SJCRH30 (cell line): ENCODE data around the gene SP2. TPM values are rescaled to one million over a fixed set of nuclear protein-coding genes. Genes with fewer than 3 reads are reported as not detected.

Source experiments
- DNase-seq, 2 experiments: peaks; one replicate each; pipeline ENCODE4 v3.0.0-alpha.2; 2015 to 2020
- H3K27ac ChIP-seq: fragments of 250-450 bp; sonication (Bioruptor Pico); 2 replicates; pipeline ENCODE4 v1.5.1; 2020; ENCODE audit warnings: mild to moderate bottlenecking, moderate library complexity
- H3K27me3 ChIP-seq: fragments of 250-450 bp; sonication (Bioruptor Pico); 2 replicates; pipeline ENCODE4 v1.5.1; 2020; ENCODE audit warnings: mild to moderate bottlenecking, moderate library complexity
- H3K36me3 ChIP-seq: fragments of 250-450 bp; sonication (Bioruptor Pico); 2 replicates; pipeline ENCODE4 v1.5.1; 2020; ENCODE audit warnings: mild to moderate bottlenecking, moderate library complexity
- H3K4me1 ChIP-seq: fragments of 250-450 bp; sonication (Bioruptor Pico); 2 replicates; pipeline ENCODE4 v1.5.1; 2020; ENCODE audit warnings: mild to moderate bottlenecking, moderate library complexity
- H3K4me3 ChIP-seq: fragments of 250-450 bp; sonication (Bioruptor Pico); 2 replicates; pipeline ENCODE4 v1.5.1; 2020; ENCODE audit warnings: mild to moderate bottlenecking, moderate library complexity
- H3K9me3 ChIP-seq: fragments of 250-450 bp; sonication (Bioruptor Pico); replicated peaks from 2 replicates; pipeline ENCODE4 v1.5.1; 2020; ENCODE audit warnings: mild to moderate bottlenecking, moderate library complexity
- total RNA-seq: library from RNA; depleted of rRNA; stranded (reverse); fragments of >200 nt; shearing (Covaris generic); gene quantifications from 2 replicates; pipeline ENCODE4 v1.2.3, GENCODE V29; 2014

SP2 gene
- total RNA-seq, 1 experiment from 2014 or later = 3.9 TPM

- Histone ChIP-seq H3K27me3 (peaks cover 4% of the 10 kb centered on the region), H3K9me3 (no peaks in the 10 kb centered on the region), H3K27ac (no peak overlapping the region), H3K4me3 (no peak overlapping the region), H3K4me1 (no peaks in the 10 kb centered on the region; the same call in 1 of the 2 replicates), H3K36me3 (no peaks in the 10 kb centered on the region)
- no peak for DNase-seq
These were observed 57.9 kb downstream of the SP2 start for GRCh38 chr17:47953909-47954308.

DNA sequence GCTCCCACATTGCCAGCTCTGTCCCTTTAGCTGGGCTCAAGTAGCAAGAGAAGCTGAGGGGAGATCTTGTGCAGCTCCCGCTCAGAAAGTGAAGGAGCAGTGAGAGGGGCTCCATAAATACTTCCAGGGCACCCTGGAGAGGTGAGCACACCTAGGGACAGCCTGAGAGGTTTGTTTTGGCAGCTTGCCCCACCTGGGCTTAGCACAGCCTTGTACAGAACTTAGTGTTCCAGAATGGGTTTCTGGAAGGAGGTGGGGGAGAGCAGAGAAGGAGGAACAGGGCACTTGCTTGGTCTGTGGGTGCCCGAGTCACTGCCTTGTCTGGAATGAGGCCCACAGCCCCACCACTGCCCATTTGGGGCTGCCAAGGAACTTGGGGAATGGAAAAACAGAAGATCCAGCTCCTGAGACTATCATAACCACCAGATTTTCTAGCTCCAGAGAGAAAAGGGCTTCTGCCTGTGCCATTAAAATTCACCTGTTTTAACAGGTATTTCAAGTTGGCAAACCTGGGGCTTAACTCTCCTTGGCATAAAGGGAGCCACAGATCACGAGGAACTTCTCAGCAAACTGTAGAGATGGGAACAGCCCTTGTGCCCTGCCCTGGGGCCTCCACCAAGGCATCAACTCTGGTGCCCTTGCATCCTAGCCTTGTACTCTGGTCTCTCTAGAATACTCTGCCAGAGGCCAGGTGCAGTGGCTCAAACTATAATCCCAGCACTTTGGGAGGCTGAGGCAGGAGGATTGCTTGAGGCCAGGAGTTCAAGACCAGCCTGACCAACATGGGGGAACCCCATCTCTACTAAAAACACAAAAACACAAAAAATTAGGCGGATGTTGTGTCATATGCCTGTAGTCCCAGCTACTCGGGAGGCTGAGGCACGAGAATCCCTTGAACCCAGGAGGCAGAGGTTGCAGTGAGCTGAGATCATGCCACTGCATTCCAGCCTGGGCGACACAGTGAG is 59.7 kb downstream of the SP2 start:
- Histone ChIP-seq H3K4me1 (no peaks in the 10 kb centered on the region; the same call in 1 of the 2 replicates), H3K4me3 (no peak overlapping the region), H3K9me3 (no peaks in the 10 kb centered on the region), H3K36me3 (no peaks in the 10 kb centered on the region), H3K27me3 (peaks cover 9% of the 10 kb centered on the region), H3K27ac (no peak overlapping the region)
- no peak for DNase-seq

- no peak overlapping the region for H3K27ac ChIP-seq
- H3K27me3 ChIP-seq = peaks cover 9% of the 10 kb centered on the region
- H3K4me1 ChIP-seq = no peaks in the 10 kb centered on the region; the same call in 1 of the 2 replicates
- no peak overlapping the region for H3K4me3 ChIP-seq
- H3K9me3 ChIP-seq = no peaks in the 10 kb centered on the region
- H3K36me3 ChIP-seq = no peaks in the 10 kb centered on the region
- DNase-seq = no peak
These were observed 61.0 kb downstream of the SP2 start for GRCh38 chr17:47956791-47957590.

- H3K9me3 ChIP-seq = no peaks in the 10 kb centered on the region
- H3K4me1 ChIP-seq = no peaks in the 10 kb centered on the region; the same call in 1 of the 2 replicates
- H3K27ac ChIP-seq = no peak within 1 kb of the TSS
- H3K4me3 ChIP-seq = no peak within 1 kb of the TSS
- no peak for DNase-seq
- H3K36me3 ChIP-seq = no peaks in the 10 kb centered on the region
- H3K27me3 ChIP-seq = peaks cover 9% of the 10 kb centered on the region
These were observed 61.8 kb downstream of the SP2 start, which contains the start of gene PRR15L for GRCh38 chr17:47957591-47958490. Gene PRR15L, minus strand, starts transcription at chr17:47957883. Its CDS starts 4,649 bp downstream, at chr17:47953234.

DNA sequence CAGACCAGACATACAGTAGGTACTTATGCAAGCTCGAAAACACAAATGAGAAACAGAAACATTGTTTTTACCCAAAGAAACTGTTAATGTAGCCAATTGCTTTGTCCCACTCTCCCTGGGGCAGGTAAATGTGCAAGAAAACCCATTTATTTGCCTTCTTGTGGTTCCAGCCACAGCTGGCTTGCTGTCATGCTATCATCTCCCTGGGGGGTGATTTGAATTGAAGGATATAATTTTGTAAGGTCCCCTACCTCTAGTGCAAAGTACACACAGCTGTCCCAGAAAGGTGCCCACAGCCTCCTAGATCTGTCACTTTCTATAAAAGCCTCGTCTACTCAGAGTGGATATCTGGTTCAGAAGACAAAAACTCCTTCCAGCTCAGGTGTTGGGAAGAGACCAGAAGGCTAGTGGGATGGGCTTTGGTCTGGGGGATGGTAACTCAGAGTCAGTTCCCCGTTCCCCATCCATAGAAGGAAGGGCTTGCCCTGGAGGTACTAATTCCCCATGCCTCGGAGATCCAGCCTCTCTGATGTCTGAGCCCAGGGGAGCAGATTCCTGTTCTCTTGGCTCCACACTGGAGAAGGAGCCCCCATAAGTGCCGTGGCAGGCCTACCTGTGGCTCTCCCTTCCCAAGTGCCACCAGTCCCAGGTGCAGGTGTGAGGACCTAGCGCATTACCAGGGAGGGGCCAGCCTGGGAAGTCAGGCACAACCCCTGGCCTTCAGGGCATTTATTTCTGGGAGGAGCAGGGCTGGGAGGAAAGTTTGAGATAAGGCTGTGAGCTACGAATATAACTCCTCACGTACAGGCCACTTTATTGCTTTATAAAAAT is 64.0 kb downstream of the SP2 start:
- no peak overlapping the region for H3K27ac ChIP-seq
- peaks cover 18% of the 10 kb centered on the region for H3K27me3 ChIP-seq
- H3K4me3 ChIP-seq = no peak overlapping the region
- no peak for DNase-seq
- no peaks in the 10 kb centered on the region for H3K9me3 ChIP-seq
- H3K36me3 ChIP-seq = no peaks in the 10 kb centered on the region
- no peaks in the 10 kb centered on the region; the same call in 1 of the 2 replicates for H3K4me1 ChIP-seq

DNA sequence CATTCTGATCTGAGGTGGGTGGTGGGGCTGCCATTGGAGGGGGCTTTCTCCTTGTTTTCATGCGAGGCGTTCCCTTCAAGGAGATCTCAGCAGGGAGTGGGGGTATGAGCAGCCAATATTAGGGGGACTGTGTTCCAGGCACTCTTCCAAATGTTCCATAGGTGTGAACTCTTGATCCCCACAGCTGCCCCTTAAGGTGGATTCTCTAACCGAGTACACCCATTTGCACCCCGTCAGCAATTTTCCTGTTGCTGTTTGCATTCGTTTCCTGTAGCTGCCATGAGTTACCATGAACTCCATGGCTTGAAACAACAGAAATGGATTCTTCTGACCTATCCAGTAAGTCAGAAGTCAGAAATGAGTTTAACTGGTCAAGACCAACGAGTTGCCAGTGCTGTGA is 65.4 kb downstream of the SP2 start:
- Histone ChIP-seq H3K36me3 (no peaks in the 10 kb centered on the region), H3K4me3 (no peak overlapping the region), H3K4me1 (no peaks in the 10 kb centered on the region; the same call in 1 of the 2 replicates), H3K27me3 (peaks cover 21% of the 10 kb centered on the region), H3K27ac (no peak overlapping the region), H3K9me3 (no peaks in the 10 kb centered on the region)
- no peak for DNase-seq

DNA sequence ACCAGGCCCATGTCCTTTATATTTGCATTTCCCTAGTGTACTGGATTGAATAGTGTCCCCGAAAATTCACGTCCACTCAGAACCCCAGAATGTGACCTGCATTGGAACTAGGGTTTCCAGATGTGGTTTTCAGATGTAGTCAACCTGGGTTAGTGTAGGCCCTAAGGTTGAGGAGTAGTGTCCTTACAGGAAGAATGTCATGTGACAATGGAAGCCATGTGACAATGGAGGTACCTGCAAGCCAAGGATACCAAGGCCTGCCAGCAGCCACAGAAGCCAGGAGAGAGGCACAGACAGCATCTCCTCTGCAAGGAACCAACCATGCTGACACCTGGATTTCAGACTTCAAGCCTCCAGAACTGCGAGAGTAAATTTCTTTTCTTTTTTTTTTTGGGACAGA is 66.9 kb downstream of the SP2 start:
- Histone ChIP-seq H3K9me3 (no peaks in the 10 kb centered on the region), H3K27ac (no peak overlapping the region), H3K36me3 (no peaks in the 10 kb centered on the region), H3K4me1 (no peaks in the 10 kb centered on the region), H3K27me3 (peaks cover 21% of the 10 kb centered on the region), H3K4me3 (no peak overlapping the region)
- no peak for DNase-seq

DNA sequence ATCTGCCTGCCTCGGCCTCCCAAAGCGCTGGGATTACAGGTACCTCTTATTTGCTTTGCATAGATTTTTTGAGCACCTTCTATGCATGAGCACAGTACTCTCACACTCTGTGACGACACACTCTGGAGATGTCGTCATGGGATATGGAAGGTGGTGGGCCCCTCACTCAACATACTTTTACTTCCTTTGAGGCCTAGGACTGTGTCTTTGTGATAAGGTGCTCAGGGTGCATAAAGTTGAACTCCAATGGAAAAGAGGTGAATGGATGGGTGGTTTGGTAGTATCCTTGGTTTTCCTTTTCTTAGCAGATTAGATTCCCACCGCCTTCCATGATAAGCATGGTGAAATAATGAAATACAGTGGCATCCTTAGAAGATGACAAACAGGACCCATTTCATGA is 68.8 kb downstream of the SP2 start:
- H3K4me3 ChIP-seq = no peak overlapping the region
- DNase-seq = no peak
- no peaks in the 10 kb centered on the region for H3K36me3 ChIP-seq
- no peaks in the 10 kb centered on the region; the same call in 1 of the 2 replicates for H3K4me1 ChIP-seq
- H3K9me3 ChIP-seq = no peaks in the 10 kb centered on the region
- H3K27ac ChIP-seq = no peak overlapping the region
- peaks cover 12% of the 10 kb centered on the region for H3K27me3 ChIP-seq

- peaks cover 12% of the 10 kb centered on the region for H3K27me3 ChIP-seq
- no peaks in the 10 kb centered on the region; the same call in 1 of the 2 replicates for H3K4me1 ChIP-seq
- no peaks in the 10 kb centered on the region for H3K9me3 ChIP-seq
- H3K36me3 ChIP-seq = no peaks in the 10 kb centered on the region
- no peak for DNase-seq
- H3K4me3 ChIP-seq = no peak overlapping the region
- H3K27ac ChIP-seq = no peak overlapping the region
These were observed 70.1 kb downstream of the SP2 start for GRCh38 chr17:47966079-47966519.

- Histone ChIP-seq H3K9me3 (no peaks in the 10 kb centered on the region), H3K4me3 (no peak overlapping the region), H3K36me3 (no peaks in the 10 kb centered on the region), H3K27ac (no peak overlapping the region), H3K27me3 (peaks cover 12% of the 10 kb centered on the region), H3K4me1 (peaks cover 3% of the 10 kb centered on the region)
- no peak for DNase-seq
These were observed 71.7 kb downstream of the SP2 start for GRCh38 chr17:47967607-47968252.

- H3K36me3 ChIP-seq = no peaks in the 10 kb centered on the region
- peaks cover 6% of the 10 kb centered on the region for H3K27me3 ChIP-seq
- no peak overlapping the region for H3K27ac ChIP-seq
- H3K9me3 ChIP-seq = no peaks in the 10 kb centered on the region
- DNase-seq = no peak
- peaks cover 3% of the 10 kb centered on the region for H3K4me1 ChIP-seq
- no peak overlapping the region for H3K4me3 ChIP-seq
These were observed 72.8 kb downstream of the SP2 start for GRCh38 chr17:47968836-47969235.

GRCh38 chr17:47969930-47970724 is 74.1 kb downstream of the SP2 start:
- H3K27ac ChIP-seq = no peak overlapping the region
- peaks cover 3% of the 10 kb centered on the region for H3K4me1 ChIP-seq
- 0 out of 2 replicates have a peak, but pooled peaks cover 3% of the 10 kb centered on the region for H3K27me3 ChIP-seq
- peak overlapping the region; percentile 47 for H3K4me3 ChIP-seq
- no peak for DNase-seq
- H3K9me3 ChIP-seq = no peaks in the 10 kb centered on the region
- H3K36me3 ChIP-seq = no peaks in the 10 kb centered on the region
